Stimulated activated CD8-positive, alpha-beta memory T cell treated with anti-CD3 and anti-CD28 coated beads, Interleukin-12 subunit alpha, Interleukin-12 subunit beta, amount 100 ng/mL, for 24 hours (primary cell): Measurements from ENCODE around the gene OR10AD1.

Source experiments
- DNase-seq: peaks from one replicate; pipeline ENCODE4 v3.0.0-alpha.2; 2020; ENCODE audit errors: extremely low read depth

OR10AD1 gene

GRCh38 chr12:48191096-48191495 lies 12.0 kb downstream of the OR10AD1 start:
- DNase-seq: no peak

GRCh38 chr12:48189331-48190125 lies 13.6 kb downstream of the OR10AD1 start:
- no peak for DNase-seq

GRCh38 chr12:48187916-48188695 lies 15.0 kb downstream of the OR10AD1 start:
- no peak for DNase-seq

- no peak for DNase-seq
Observed at GRCh38 chr12:48185181-48185919, 17.7 kb downstream of the OR10AD1 start.

- DNase-seq: no peak
Observed at GRCh38 chr12:48184549-48184922, 18.6 kb downstream of the OR10AD1 start.

- DNase-seq: no peak
Observed at GRCh38 chr12:48183876-48184548, 19.1 kb downstream of the OR10AD1 start.

GRCh38 chr12:48183091-48183875 lies 19.8 kb downstream of the OR10AD1 start, which contains the start of gene CCDC184:
CCDC184 (plus strand) TSS chr12:48183644; CDS start chr12:48184123, 479 bp downstream.
- DNase-seq: no peak

GRCh38 chr12:48182631-48183030 lies 20.5 kb downstream of the OR10AD1 start:
- DNase-seq: no peak

- no peak for DNase-seq
Observed at GRCh38 chr12:48180857-48181495, 22.1 kb downstream of the OR10AD1 start.

- no peak for DNase-seq
Observed at GRCh38 chr12:48180424-48180823, 22.7 kb downstream of the OR10AD1 start.

- no peak for DNase-seq
Observed at GRCh38 chr12:48179466-48179865, 23.6 kb downstream of the OR10AD1 start.

- DNase-seq: no peak
Observed at GRCh38 chr12:48177982-48178381, 25.1 kb downstream of the OR10AD1 start.

- no peak for DNase-seq
Observed at GRCh38 chr12:48176417-48176751, 26.7 kb downstream of the OR10AD1 start.

- no peak for DNase-seq
Observed at GRCh38 chr12:48175613-48176416, 27.3 kb downstream of the OR10AD1 start.

- DNase-seq: no peak
Observed at GRCh38 chr12:48169011-48169410, 34.1 kb downstream of the OR10AD1 start.

GRCh38 chr12:48165089-48165981 lies 37.8 kb downstream of the OR10AD1 start:
- no peak for DNase-seq

- no peak for DNase-seq
Observed at GRCh38 chr12:48164451-48164850, 38.6 kb downstream of the OR10AD1 start.

- DNase-seq: no peak
Observed at GRCh38 chr12:48163150-48163747, 39.8 kb downstream of the OR10AD1 start.
